AG04450 (cell line): ENCODE measurements around the gene CFH. TPM values are rescaled to one million over a fixed set of nuclear protein-coding genes. Genes with fewer than 3 reads are reported as not detected.

Experiments used
- CTCF ChIA-PET: fragments of 300-600, 350-600 bp; formaldehyde crosslinking; extraction: SDS; loops from one replicate; lab custom pipeline; 2022; ENCODE audit warnings: antibody characterized with exemption, inconsistent platforms; lab: Charles Lee
- POLR2A ChIA-PET: fragments of 350-600 bp; formaldehyde crosslinking; extraction: SDS; loops from one replicate; lab custom pipeline; 2021; ENCODE audit warnings: antibody characterized with exemption, inconsistent platforms; lab: Yijun Ruan, JAX
- DNase-seq: peaks from one replicate; pipeline ENCODE4 v3.0.0-alpha.2; 2011; ENCODE audit warnings: low read depth, low spot score
- H3K27ac ChIP-seq: one replicate; pipeline ENCODE4 v1.5.1; 2012; ENCODE audit warnings: low read depth, low read length, control low read depth
- H3K27me3 ChIP-seq: one replicate; pipeline ENCODE4 v1.6.0; 2012; ENCODE audit warnings: low read length; ENCODE audit not compliant: control insufficient read depth, insufficient read depth
- H3K4me3 ChIP-seq: 2 replicates; pipeline ENCODE4 v1.5.1; 2011; ENCODE audit warnings: mild to moderate bottlenecking, low read depth, low read length, control low read depth
- H3K9me3 ChIP-seq: 2 replicates; pipeline ENCODE4 v1.5.1; 2012; ENCODE audit warnings: low read length; ENCODE audit not compliant: control insufficient read depth, insufficient read depth
- polyA plus RNA-seq: library from polyadenylated mRNA; depleted of rRNA; stranded (reverse); fragments of >200 nt; gene quantifications from 2 replicates; pipeline ENCODE4 v1.2.3, GENCODE V29; 2011
- TF ChIP-seq, protein P1 (sequence below): IDR thresholded peaks from 2 replicates; pipeline ENCODE4 v1.5.1; 2011; ENCODE audit warnings: low read depth, low read length, control low read depth, inconsistent platforms

CFH gene
- polyA plus RNA-seq, 1 experiment = 37.8 TPM

DNA sequence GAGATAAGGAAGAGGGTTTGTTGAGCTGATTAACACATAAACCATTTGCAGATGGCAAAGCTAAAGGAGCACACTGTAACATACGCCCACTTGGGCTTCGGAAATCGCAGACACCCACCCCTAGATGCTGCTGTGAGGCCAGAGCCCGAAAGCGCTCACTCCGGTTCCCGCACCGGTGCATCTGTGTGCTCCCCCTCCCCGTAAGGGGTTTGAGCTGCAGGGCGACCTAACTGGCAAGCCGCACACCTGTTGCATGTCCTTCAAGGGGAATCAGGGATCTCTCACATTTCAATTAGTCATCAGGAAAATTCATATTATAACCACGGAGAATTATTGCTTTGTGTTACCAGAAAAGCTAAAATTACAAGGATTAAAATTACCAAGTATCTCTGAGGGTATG lies 1.4 kb upstream of the CFH start:
- no peak overlapping the region for H3K27ac ChIP-seq
- ChIA-PET CTCF (interaction anchor here (2.1 kb wide), 1 partner anchor 11 kb away, joined by 7 read pairs; no protein-coding TSS in a partner anchor), POLR2A (no interaction called here)
- H3K9me3 ChIP-seq = no peaks in the 10 kb centered on the region
- no peak overlapping the region for H3K4me3 ChIP-seq
- TF ChIP-seq, protein P1, sequence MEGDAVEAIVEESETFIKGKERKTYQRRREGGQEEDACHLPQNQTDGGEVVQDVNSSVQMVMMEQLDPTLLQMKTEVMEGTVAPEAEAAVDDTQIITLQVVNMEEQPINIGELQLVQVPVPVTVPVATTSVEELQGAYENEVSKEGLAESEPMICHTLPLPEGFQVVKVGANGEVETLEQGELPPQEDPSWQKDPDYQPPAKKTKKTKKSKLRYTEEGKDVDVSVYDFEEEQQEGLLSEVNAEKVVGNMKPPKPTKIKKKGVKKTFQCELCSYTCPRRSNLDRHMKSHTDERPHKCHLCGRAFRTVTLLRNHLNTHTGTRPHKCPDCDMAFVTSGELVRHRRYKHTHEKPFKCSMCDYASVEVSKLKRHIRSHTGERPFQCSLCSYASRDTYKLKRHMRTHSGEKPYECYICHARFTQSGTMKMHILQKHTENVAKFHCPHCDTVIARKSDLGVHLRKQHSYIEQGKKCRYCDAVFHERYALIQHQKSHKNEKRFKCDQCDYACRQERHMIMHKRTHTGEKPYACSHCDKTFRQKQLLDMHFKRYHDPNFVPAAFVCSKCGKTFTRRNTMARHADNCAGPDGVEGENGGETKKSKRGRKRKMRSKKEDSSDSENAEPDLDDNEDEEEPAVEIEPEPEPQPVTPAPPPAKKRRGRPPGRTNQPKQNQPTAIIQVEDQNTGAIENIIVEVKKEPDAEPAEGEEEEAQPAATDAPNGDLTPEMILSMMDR = no peak
- no peak for DNase-seq
- H3K27me3 ChIP-seq = no peaks in the 10 kb centered on the region

- H3K9me3 ChIP-seq = no peaks in the 10 kb centered on the region
- no peak overlapping the region; the same call in 1 of the 2 replicates for H3K4me3 ChIP-seq
- ChIA-PET POLR2A (interaction anchor here (0.6 kb wide), 1 partner anchor 13 kb away, joined by 6 read pairs; no protein-coding TSS in a partner anchor), CTCF (interaction anchor here (0.6 to 2.1 kb wide), 2 partner anchors 10 kb away, joined by 4 to 7 read pairs; no protein-coding TSS in a partner anchor)
- no peak overlapping the region for H3K27ac ChIP-seq
- TF ChIP-seq, protein P1 = no peak
- H3K27me3 ChIP-seq = no peaks in the 10 kb centered on the region
- DNase-seq = no peak
Measured at GRCh38 chr1:196651079-196651478, 764 bp upstream of the CFH start.

DNA sequence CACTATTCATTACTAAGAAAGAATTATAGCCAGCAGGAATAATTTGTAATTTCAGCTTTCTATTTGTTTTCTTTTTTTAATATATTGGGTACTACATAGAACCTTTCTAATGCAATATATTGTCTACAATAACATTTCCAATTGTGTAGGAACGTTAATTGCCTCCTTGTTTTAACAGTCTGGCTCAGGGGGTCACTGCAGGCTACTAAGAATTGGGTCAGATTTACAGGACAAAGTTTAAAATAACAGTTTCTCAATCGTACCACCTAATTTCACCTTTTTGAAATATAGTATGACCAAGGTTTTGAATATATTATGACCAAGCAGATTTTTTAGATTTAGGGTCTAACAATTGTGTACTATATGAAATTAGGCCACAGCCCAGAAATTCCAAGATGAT lies 2.4 kb downstream of the CFH start:
- TF ChIP-seq, protein P1 = no peak
- CTCF ChIA-PET = no interaction called here
- DNase-seq = no peak
- POLR2A ChIA-PET = no interaction called here
- Histone ChIP-seq H3K27me3 (no peaks in the 10 kb centered on the region), H3K4me3 (no peak overlapping the region), H3K9me3 (no peaks in the 10 kb centered on the region), H3K27ac (no peak overlapping the region)

DNA sequence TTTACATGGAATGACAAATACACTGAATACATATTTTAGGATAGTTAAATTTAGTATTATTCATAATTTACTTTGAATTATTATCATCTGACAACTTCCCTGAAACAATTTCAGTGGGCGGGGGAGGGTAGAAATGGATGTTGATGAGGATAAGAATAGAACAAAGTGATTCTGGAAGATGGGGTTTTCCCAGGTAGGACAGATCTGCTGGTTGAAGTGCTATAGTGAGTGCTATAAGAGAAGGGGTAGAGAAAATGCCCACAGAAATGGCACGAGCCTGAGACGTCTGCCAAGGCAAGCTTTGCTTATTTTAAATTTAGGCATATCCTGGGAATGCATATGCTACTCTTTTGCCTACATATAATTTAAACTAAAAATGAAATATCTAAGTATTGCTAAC lies 3.2 kb downstream of the CFH start:
- ChIA-PET POLR2A (no interaction called here), CTCF (interaction anchor here (1.6 kb wide), 1 partner anchor 506 kb away, joined by 8 read pairs; no protein-coding TSS in a partner anchor)
- H3K9me3 ChIP-seq = no peaks in the 10 kb centered on the region
- TF ChIP-seq, protein P1 = no peak
- H3K27ac ChIP-seq = no peak overlapping the region
- DNase-seq = no peak
- no peak overlapping the region for H3K4me3 ChIP-seq
- no peaks in the 10 kb centered on the region for H3K27me3 ChIP-seq

GRCh38 chr1:196655494-196655893 lies 3.7 kb downstream of the CFH start:
- H3K27ac ChIP-seq = no peak overlapping the region
- DNase-seq = no peak
- ChIA-PET POLR2A (no interaction called here), CTCF (interaction anchor here (0.6 to 1.6 kb wide), 2 partner anchors 335 to 507 kb away, joined by 3 to 8 read pairs; no protein-coding TSS in a partner anchor)
- no peaks in the 10 kb centered on the region for H3K9me3 ChIP-seq
- H3K4me3 ChIP-seq = no peak overlapping the region
- no peaks in the 10 kb centered on the region for H3K27me3 ChIP-seq
- TF ChIP-seq, protein P1 = no peak
